Activated naive CD8-positive, alpha-beta T cell treated with anti-CD3 and anti-CD28 coated beads, Interleukin-2, amount 10 ng/mL, durations not matched to agents 7 days and 5 days (primary cell): ENCODE results near the gene GALK2. TPM values are rescaled to one million over a fixed set of nuclear protein-coding genes. Genes with fewer than 3 reads are reported as not detected.
A peak's percentile ranks its signal among the peaks of the same experiment; 100 is the strongest.

Source experiments
- ATAC-seq: fragments of 150-1000 bp; cut with Tn5 transposase; one replicate; pipeline ENCODE4 v1.10.0; 2021; ENCODE audit warnings: low read depth, moderate library complexity
- POLR2A ChIA-PET: fragments of 350-600 bp; sonication (Branson Sonifier 250); formaldehyde crosslinking; loops from one replicate; lab custom pipeline; 2021; ENCODE audit warnings: antibody characterized with exemption; lab: Charles Lee
- DNase-seq: peaks from one replicate; pipeline ENCODE4 v3.0.0; 2021
- H3K27ac Mint-ChIP-seq: one replicate; pipeline ENCODE4 v1.8.0; 2022; ENCODE audit warnings: mild to moderate bottlenecking, mixed read lengths
- H3K27me3 Mint-ChIP-seq: one replicate; pipeline ENCODE4 v1.8.0; 2022; ENCODE audit warnings: mild to moderate bottlenecking, moderate library complexity, mixed read lengths
- H3K36me3 Mint-ChIP-seq: one replicate; pipeline ENCODE4 v1.8.0; 2021; ENCODE audit warnings: mild to moderate bottlenecking, mixed read lengths
- H3K4me1 Mint-ChIP-seq: one replicate; pipeline ENCODE4 v1.8.0; 2021; ENCODE audit warnings: mixed read lengths
- H3K4me3 Mint-ChIP-seq: one replicate; pipeline ENCODE4 v1.8.0; 2022; ENCODE audit warnings: mild to moderate bottlenecking, moderate library complexity, mixed read lengths
- H3K9me3 Mint-ChIP-seq: one replicate; pipeline ENCODE4 v1.8.0; 2021; ENCODE audit warnings: mixed read lengths
- total RNA-seq, 2 experiments: library from RNA; stranded (reverse); gene quantifications; one replicate each; pipeline ENCODE4 v1.2.3, GENCODE V29; 2021

GALK2 gene
- total RNA-seq: 10 to 100 TPM; 27.2 to 30.6 TPM

GRCh38 chr15:49169880-49170597 is at the start of gene GALK2:
GALK2 (plus strand) TSS chr15:49170247; CDS start chr15:49170323, 76 bp downstream.
- Mint-ChIP-seq H3K9me3 (no peaks in the 10 kb centered on the region), H3K4me3 (peak within 1 kb of the TSS; percentile 90), H3K36me3 (peaks cover 4% of the 10 kb centered on the region), H3K4me1 (peaks cover 23% of the 10 kb centered on the region), H3K27me3 (no peaks in the 10 kb centered on the region), H3K27ac (peak within 1 kb of the TSS; percentile 92)
- DNase-seq (peak; percentile 72), ATAC-seq (peak; percentile 99)
- POLR2A ChIA-PET: interaction anchor here (0.6 to 2.2 kb wide), 7 partner anchors 9 to 1184 kb away, joined by 3 to 21 read pairs (median 4); partner anchors contain the start of genes CEP152, COPS2, EID1 and SECISBP2L

DNA sequence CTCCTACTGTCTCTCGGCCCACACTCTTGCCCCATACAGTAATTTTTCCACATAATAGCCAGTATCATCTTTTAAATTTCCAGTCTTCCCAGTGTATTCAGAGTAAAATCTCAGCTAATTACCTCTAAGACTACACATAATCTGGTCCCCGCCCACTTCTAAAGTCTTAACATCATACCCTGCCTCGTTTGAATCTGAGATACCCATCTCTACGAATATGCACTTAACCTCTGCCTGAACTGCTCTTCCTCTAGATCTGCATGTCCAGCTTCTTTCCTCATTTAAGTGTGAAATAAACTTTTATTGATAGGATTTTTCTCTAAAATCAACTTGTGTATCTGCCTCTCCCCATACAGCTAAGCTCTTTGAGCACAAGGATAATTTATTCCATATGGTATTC is 49.2 kb upstream of the GALK2 start:
- POLR2A ChIA-PET: no interaction called here
- Mint-ChIP-seq H3K36me3 (peaks cover 11% of the 10 kb centered on the region), H3K9me3 (no peaks in the 10 kb centered on the region), H3K27ac (no peak overlapping the region), H3K27me3 (no peaks in the 10 kb centered on the region), H3K4me3 (no peak overlapping the region), H3K4me1 (peaks cover 2% of the 10 kb centered on the region)
- ATAC-seq: no peak
- DNase-seq: no peak

DNA sequence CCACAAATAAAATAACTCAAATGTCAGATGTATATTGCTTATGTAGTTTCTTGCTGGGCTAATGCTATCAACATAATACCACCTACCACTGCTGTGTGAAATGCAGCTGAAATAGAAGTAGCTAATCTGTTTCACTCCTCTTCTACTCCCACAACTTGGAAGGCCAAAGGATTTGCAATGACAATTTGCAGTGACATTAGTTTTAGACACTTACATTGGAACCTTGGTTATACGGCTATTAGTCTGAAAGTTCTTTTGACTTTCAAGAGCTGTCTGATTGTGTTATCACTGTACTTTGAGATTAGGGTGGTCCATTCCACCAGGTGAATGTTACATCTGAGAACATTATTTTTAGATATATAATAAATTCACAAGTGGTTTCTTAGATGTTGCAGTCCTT is 48.1 kb upstream of the GALK2 start:
- no peaks in the 10 kb centered on the region for H3K9me3 Mint-ChIP-seq
- ATAC-seq (no peak), DNase-seq (no peak)
- H3K27me3 Mint-ChIP-seq: no peaks in the 10 kb centered on the region
- H3K27ac Mint-ChIP-seq: no peak overlapping the region
- H3K4me3 Mint-ChIP-seq: no peak overlapping the region
- H3K4me1 Mint-ChIP-seq: peaks cover 2% of the 10 kb centered on the region
- POLR2A ChIA-PET: no interaction called here
- peaks cover 6% of the 10 kb centered on the region for H3K36me3 Mint-ChIP-seq

DNA sequence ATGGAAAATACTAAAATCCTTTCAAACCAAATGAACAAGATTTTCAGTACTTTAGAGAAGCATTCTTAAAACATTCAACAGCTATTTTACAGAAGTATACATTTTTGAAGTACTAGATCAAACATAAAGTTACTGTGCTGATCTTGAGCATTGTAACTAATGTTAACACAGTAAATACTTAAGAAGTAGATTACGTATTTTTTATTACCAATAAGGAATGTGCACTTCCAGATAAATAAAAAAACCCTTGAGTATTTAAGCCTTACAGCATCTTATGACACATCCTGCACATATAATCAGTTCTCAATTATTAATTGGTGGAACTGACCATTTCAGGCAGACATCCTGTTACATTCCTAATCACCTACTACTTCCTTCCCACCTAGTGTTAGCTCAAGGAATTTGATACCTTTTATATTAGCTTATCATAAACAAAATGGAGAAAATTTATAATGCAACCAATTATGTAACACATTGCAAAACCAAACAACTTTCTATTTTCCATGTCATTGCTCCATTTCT is 47.4 kb upstream of the GALK2 start:
- no peak for ATAC-seq

DNA sequence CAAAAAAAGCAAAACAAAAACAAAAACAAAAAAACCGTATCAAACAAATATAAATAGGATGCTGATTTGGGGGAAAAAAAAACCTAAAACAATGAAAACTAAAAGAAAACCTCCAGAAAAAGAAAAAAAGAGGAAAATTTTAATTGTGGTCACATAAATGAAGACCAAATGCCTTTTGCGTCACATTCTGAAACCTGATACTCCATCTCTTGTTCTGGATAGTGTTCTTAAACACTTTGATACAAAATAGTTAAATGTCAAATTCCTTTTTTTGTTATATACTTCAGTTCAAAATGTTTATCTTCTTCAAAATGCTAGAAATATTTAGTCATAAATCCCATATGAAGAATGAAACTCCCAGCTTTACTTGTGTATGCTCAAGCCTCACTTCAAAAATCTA is 45.7 kb upstream of the GALK2 start:
- no peak overlapping the region for H3K27ac Mint-ChIP-seq
- H3K9me3 Mint-ChIP-seq: no peaks in the 10 kb centered on the region
- POLR2A ChIA-PET: no interaction called here
- H3K4me1 Mint-ChIP-seq: peaks cover 2% of the 10 kb centered on the region
- peaks cover 6% of the 10 kb centered on the region for H3K36me3 Mint-ChIP-seq
- DNase-seq (no peak), ATAC-seq (no peak)
- H3K27me3 Mint-ChIP-seq: no peaks in the 10 kb centered on the region
- no peak overlapping the region for H3K4me3 Mint-ChIP-seq

More for the DNA sequence above, 47.4 kb upstream of the GALK2 start:
- H3K9me3 Mint-ChIP-seq: no peaks in the 10 kb centered on the region
- H3K4me3 Mint-ChIP-seq: no peak overlapping the region
- peaks cover 5% of the 10 kb centered on the region for H3K36me3 Mint-ChIP-seq
- H3K27me3 Mint-ChIP-seq: no peaks in the 10 kb centered on the region
- H3K27ac Mint-ChIP-seq: no peak overlapping the region
- POLR2A ChIA-PET: no interaction called here
- no peak for DNase-seq
- peaks cover 2% of the 10 kb centered on the region for H3K4me1 Mint-ChIP-seq

- H3K27ac Mint-ChIP-seq: no peak overlapping the region
- DNase-seq (no peak), ATAC-seq (no peak)
- no peak overlapping the region for H3K4me3 Mint-ChIP-seq
- H3K9me3 Mint-ChIP-seq: no peaks in the 10 kb centered on the region
- H3K27me3 Mint-ChIP-seq: no peaks in the 10 kb centered on the region
- POLR2A ChIA-PET: no interaction called here
- H3K4me1 Mint-ChIP-seq: peaks cover 15% of the 10 kb centered on the region
- peaks cover 28% of the 10 kb centered on the region for H3K36me3 Mint-ChIP-seq
Observed at GRCh38 chr15:49131403-49131802, 38.6 kb upstream of the GALK2 start.

GRCh38 chr15:49134683-49135341 is 35.2 kb upstream of the GALK2 start:
- DNase-seq: no peak
- POLR2A ChIA-PET: no interaction called here
- Mint-ChIP-seq H3K27ac (no peak overlapping the region), H3K36me3 (peaks cover 27% of the 10 kb centered on the region), H3K4me3 (peak overlapping the region; percentile 3), H3K4me1 (peaks cover 17% of the 10 kb centered on the region), H3K27me3 (no peaks in the 10 kb centered on the region), H3K9me3 (no peaks in the 10 kb centered on the region)
- ATAC-seq: no peak

GRCh38 chr15:49135342-49135857 is 34.6 kb upstream of the GALK2 start:
- POLR2A ChIA-PET: no interaction called here
- peaks cover 26% of the 10 kb centered on the region for H3K36me3 Mint-ChIP-seq
- H3K27ac Mint-ChIP-seq: no peak overlapping the region
- H3K27me3 Mint-ChIP-seq: no peaks in the 10 kb centered on the region
- peak overlapping the region; percentile 3 for H3K4me3 Mint-ChIP-seq
- DNase-seq (no peak), ATAC-seq (no peak)
- H3K9me3 Mint-ChIP-seq: no peaks in the 10 kb centered on the region
- H3K4me1 Mint-ChIP-seq: peaks cover 17% of the 10 kb centered on the region

DNA sequence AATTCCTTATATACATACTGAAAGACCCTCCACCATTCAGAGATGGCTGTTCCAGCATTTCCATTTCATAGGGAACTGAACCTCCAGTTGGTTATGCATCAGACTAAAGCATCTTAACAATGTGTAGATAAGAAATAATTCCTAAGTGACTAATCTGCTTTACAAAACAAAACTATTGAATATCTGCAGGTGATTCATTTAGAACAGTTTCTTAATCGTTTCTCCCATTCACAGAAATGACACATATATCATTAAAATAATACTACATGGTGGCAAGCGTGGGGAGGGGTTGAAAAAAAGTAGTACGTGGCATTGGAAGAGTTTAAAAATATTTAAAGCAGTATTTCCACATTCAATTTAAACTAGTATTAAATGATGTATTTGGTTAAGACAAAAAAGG is 34.1 kb upstream of the GALK2 start:
- H3K4me1 Mint-ChIP-seq: peaks cover 17% of the 10 kb centered on the region
- H3K27me3 Mint-ChIP-seq: no peaks in the 10 kb centered on the region
- H3K9me3 Mint-ChIP-seq: no peaks in the 10 kb centered on the region
- no peak overlapping the region for H3K27ac Mint-ChIP-seq
- POLR2A ChIA-PET: interaction anchor here (1.3 kb wide), 1 partner anchor 20 kb away, joined by 3 read pairs; no protein-coding TSS in a partner anchor
- DNase-seq (no peak), ATAC-seq (no peak)
- peaks cover 26% of the 10 kb centered on the region for H3K36me3 Mint-ChIP-seq
- no peak overlapping the region for H3K4me3 Mint-ChIP-seq

DNA sequence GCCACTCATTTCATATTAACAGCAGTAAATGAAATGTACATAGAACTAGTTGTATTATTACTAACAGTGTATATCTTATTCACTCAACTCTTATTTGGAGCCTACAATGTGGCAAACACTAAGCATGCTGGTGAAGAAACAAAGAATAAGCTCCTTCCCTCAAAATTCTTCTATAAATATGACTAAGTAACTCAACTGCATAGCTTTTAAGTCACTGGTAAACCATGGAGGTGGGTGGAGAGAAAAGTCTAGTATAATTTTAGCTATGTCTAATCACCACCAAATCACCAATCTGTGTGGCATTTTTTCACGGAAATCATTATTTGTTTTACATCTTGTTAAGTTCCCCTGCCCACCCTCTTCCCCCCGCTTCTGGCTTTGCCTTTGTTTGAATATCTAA is 32.2 kb upstream of the GALK2 start:
- ATAC-seq (no peak), DNase-seq (no peak)
- Mint-ChIP-seq H3K9me3 (no peaks in the 10 kb centered on the region), H3K4me3 (no peak overlapping the region), H3K27ac (no peak overlapping the region), H3K27me3 (no peaks in the 10 kb centered on the region), H3K36me3 (peaks cover 31% of the 10 kb centered on the region), H3K4me1 (peaks cover 17% of the 10 kb centered on the region)
- POLR2A ChIA-PET: no interaction called here

GRCh38 chr15:49145651-49146609 is 24.1 kb upstream of the GALK2 start:
- Mint-ChIP-seq H3K4me3 (no peak overlapping the region), H3K27me3 (no peaks in the 10 kb centered on the region), H3K9me3 (no peaks in the 10 kb centered on the region), H3K27ac (no peak overlapping the region), H3K36me3 (peaks cover 19% of the 10 kb centered on the region), H3K4me1 (peaks cover 14% of the 10 kb centered on the region)
- POLR2A ChIA-PET: interaction anchor here (0.8 kb wide), 1 partner anchor 268 kb away, joined by 4 read pairs; the partner anchor contains the start of gene EID1
- ATAC-seq (no peak), DNase-seq (no peak)

GRCh38 chr15:49148298-49148697 is 21.7 kb upstream of the GALK2 start:
- no peaks in the 10 kb centered on the region for H3K9me3 Mint-ChIP-seq
- peak overlapping the region; percentile 13 for H3K27ac Mint-ChIP-seq
- DNase-seq (no peak), ATAC-seq (no peak)
- no peaks in the 10 kb centered on the region for H3K27me3 Mint-ChIP-seq
- peaks cover 22% of the 10 kb centered on the region for H3K4me1 Mint-ChIP-seq
- no peak overlapping the region for H3K4me3 Mint-ChIP-seq
- POLR2A ChIA-PET: no interaction called here
- H3K36me3 Mint-ChIP-seq: peaks cover 6% of the 10 kb centered on the region
